Stimulated activated naive CD8-positive, alpha-beta T cell treated with anti-CD3 and anti-CD28 coated beads, Interleukin-15, Interleukin-2, amounts not matched to agents 100 U/mL and 50 U/mL, for 24 hours (primary cell): ENCODE data around the gene SERPINA1.
A peak's percentile ranks its signal among the peaks of the same experiment; 100 is the strongest.
"Not testable (repeated sequence)": the region's sequence is repeated elsewhere in the genome, so short reads cannot be mapped to it uniquely, and the experiment has no call there.

Source experiments
- ATAC-seq: fragments of 150-1000 bp; cut with Tn5 transposase; one replicate; pipeline ENCODE4 v1.10.0; 2021
- DNase-seq: peaks from one replicate; pipeline ENCODE4 v3.0.0; 2021

The SERPINA1 gene

GRCh38 chr14:94388384-94389103 is at the start of gene SERPINA1:
SERPINA1 (minus strand) TSS chr14:94388602; CDS start chr14:94383237, 5,365 bp downstream.
- DNase-seq (no peak), ATAC-seq (peak; percentile 29)

- ATAC-seq (no peak), DNase-seq (no peak)
Measured at GRCh38 chr14:94428610-94429009, 40.2 kb upstream of the SERPINA1 start.

GRCh38 chr14:94427016-94427613 is 38.7 kb upstream of the SERPINA1 start:
- DNase-seq, result no peak
- no peak for ATAC-seq

- DNase-seq (no peak), ATAC-seq (no peak)
Measured at GRCh38 chr14:94426526-94426925, 38.1 kb upstream of the SERPINA1 start.

GRCh38 chr14:94424371-94424770 is 36.0 kb upstream of the SERPINA1 start:
- ATAC-seq (no peak), DNase-seq (no peak)

GRCh38 chr14:94423453-94424056 is 35.2 kb upstream of the SERPINA1 start:
- ATAC-seq (no peak), DNase-seq (peak; percentile 59)

- ATAC-seq (no peak), DNase-seq (no peak)
Measured at GRCh38 chr14:94421316-94421715, 32.9 kb upstream of the SERPINA1 start.

- DNase-seq, ATAC-seq: not testable (repeated sequence)
Measured at GRCh38 chr14:94417497-94418205, 29.2 kb upstream of the SERPINA1 start.

GRCh38 chr14:94412671-94413638 is 24.6 kb upstream of the SERPINA1 start:
- DNase-seq, result no peak
- ATAC-seq, result no peak

- DNase-seq (no peak), ATAC-seq (no peak)
Measured at GRCh38 chr14:94411638-94412037, 23.2 kb upstream of the SERPINA1 start.

GRCh38 chr14:94409430-94409829 is 21.0 kb upstream of the SERPINA1 start:
- not testable (repeated sequence) for ATAC-seq, DNase-seq

GRCh38 chr14:94408546-94409095 is 20.2 kb upstream of the SERPINA1 start:
- no peak for DNase-seq

GRCh38 chr14:94407906-94408305 is 19.5 kb upstream of the SERPINA1 start:
- DNase-seq, result no peak

More at GRCh38 chr14:94408546-94409095, 20.2 kb upstream of the SERPINA1 start:
- no peak for ATAC-seq

GRCh38 chr14:94406910-94407309 is 18.5 kb upstream of the SERPINA1 start:
- DNase-seq, result no peak
- no peak for ATAC-seq

More at GRCh38 chr14:94407906-94408305, 19.5 kb upstream of the SERPINA1 start:
- no peak for ATAC-seq

GRCh38 chr14:94405486-94405885 is 17.1 kb upstream of the SERPINA1 start:
- no peak for DNase-seq
- ATAC-seq, result no peak

GRCh38 chr14:94404561-94404960 is 16.2 kb upstream of the SERPINA1 start:
- DNase-seq, result no peak
- no peak for ATAC-seq

GRCh38 chr14:94403312-94403932 is 15.0 kb upstream of the SERPINA1 start:
- DNase-seq, result no peak
- ATAC-seq, result no peak

GRCh38 chr14:94401083-94401482 is 12.7 kb upstream of the SERPINA1 start:
- DNase-seq (no peak), ATAC-seq (no peak)

GRCh38 chr14:94400422-94400841 is 12.0 kb upstream of the SERPINA1 start:
- DNase-seq (no peak), ATAC-seq (no peak)

- ATAC-seq (no peak), DNase-seq (no peak)
Measured at GRCh38 chr14:94398536-94398935, 10.1 kb upstream of the SERPINA1 start.

- DNase-seq (no peak), ATAC-seq (no peak)
Measured at GRCh38 chr14:94398182-94398479, 9.7 kb upstream of the SERPINA1 start.
